ENCODE measurements around the gene ROGDI.

ROGDI gene

GRCh38 chr16:4811773-4812172 lies 9.3 kb upstream of the ROGDI start:
- ChIA-PET CTCF (interaction anchor here (0.8 kb wide), 1 partner anchor 23 kb away, joined by 3 read pairs; no protein-coding TSS in a partner anchor), POLR2A (no interaction called here)
- no peak for DNase-seq (ENCODE audit: extremely low spot score)
- TF ChIP-seq FOXM1 (IDR thresholded peaks at IDR 0.05; ENCODE audit: borderline replicate concordance): no peak
- TF ChIP-seq CTBP1 (IDR thresholded peaks at IDR 0.05; ENCODE audit: borderline replicate concordance): no peak
- no peak for TF ChIP-seq SUZ12 (IDR thresholded peaks at IDR 0.05)
- TF ChIP-seq TARDBP (IDR thresholded peaks at IDR 0.05): no peak
- TF ChIP-seq FOXA1 (IDR thresholded peaks at IDR 0.05): no peak
- TF ChIP-seq PKNOX1 (IDR thresholded peaks at IDR 0.05): no peak
- TF ChIP-seq ARNT (IDR thresholded peaks at IDR 0.05): no peak
- TF ChIP-seq LEF1 (IDR thresholded peaks at IDR 0.05; ENCODE audit: borderline replicate concordance): no peak
- no peak for TF ChIP-seq ELF4 (IDR thresholded peaks at IDR 0.05)
- TF ChIP-seq BHLHE40 (IDR thresholded peaks at IDR 0.05; ENCODE audit: borderline replicate concordance): no peak
- TF ChIP-seq ZNF384 (IDR thresholded peaks at IDR 0.05): no peak
- no peak for TF ChIP-seq HDGF (IDR thresholded peaks at IDR 0.05; ENCODE audit: borderline replicate concordance)
- TF ChIP-seq FOXK2 (IDR thresholded peaks at IDR 0.05): no peak
- no peak for TF ChIP-seq NFRKB (IDR thresholded peaks at IDR 0.05)
- no peak for TF ChIP-seq L3MBTL2 (conservative IDR thresholded peaks at IDR 0.05)
- TF ChIP-seq SP1 (IDR thresholded peaks at IDR 0.05): no peak

GRCh38 chr16:4811242-4811641 lies 8.8 kb upstream of the ROGDI start:
- POLR2A ChIA-PET: no interaction called here
- CTCF ChIA-PET: no interaction called here
- no peak for DNase-seq (ENCODE audit: extremely low spot score)
- TF ChIP-seq CTBP1 (IDR thresholded peaks at IDR 0.05; ENCODE audit: borderline replicate concordance): no peak

- TF ChIP-seq NFRKB (IDR thresholded peaks at IDR 0.05) (no peak), SUZ12 (IDR thresholded peaks at IDR 0.05) (no peak), L3MBTL2 (conservative IDR thresholded peaks at IDR 0.05) (no peak), FOXK2 (IDR thresholded peaks at IDR 0.05) (no peak), FOXA1 (IDR thresholded peaks at IDR 0.05) (no peak), SP1 (IDR thresholded peaks at IDR 0.05) (no peak), HDGF (IDR thresholded peaks at IDR 0.05; ENCODE audit: borderline replicate concordance) (no peak), PKNOX1 (IDR thresholded peaks at IDR 0.05) (no peak), ELF4 (IDR thresholded peaks at IDR 0.05) (no peak)
- CTCF ChIA-PET: no interaction called here
- no peak for DNase-seq (ENCODE audit: extremely low spot score)
These were observed 3.8 kb upstream of the ROGDI start for GRCh38 chr16:4806280-4806679.

GRCh38 chr16:4805231-4805630 lies 2.8 kb upstream of the ROGDI start:
- ChIA-PET CTCF (no interaction called here), POLR2A (no interaction called here)
- no peak for DNase-seq (ENCODE audit: extremely low spot score)

More at GRCh38 chr16:4806280-4806679, 3.8 kb upstream of the ROGDI start:
- POLR2A ChIA-PET: no interaction called here

GRCh38 chr16:4803898-4804762 lies 1.7 kb upstream of the ROGDI start:
- POLR2A ChIA-PET: interaction anchor here (1.5 to 4.0 kb wide), 3 partner anchors 16 to 70 kb away, joined by 5 to 18 read pairs (median 18); partner anchors contain the start of genes ANKS3, DNAAF8, SEPTIN12 and ZNF500
- DNase-seq (ENCODE audit: extremely low spot score): no peak
- CTCF ChIA-PET: interaction anchor here (0.7 kb wide), 1 partner anchor 19 kb away, joined by 4 read pairs; no protein-coding TSS in a partner anchor
- TF ChIP-seq NFRKB (IDR thresholded peaks at IDR 0.05) (no peak), FOXA1 (IDR thresholded peaks at IDR 0.05) (no peak), ARNT (IDR thresholded peaks at IDR 0.05) (no peak), ELF4 (IDR thresholded peaks at IDR 0.05) (no peak), HDGF (IDR thresholded peaks at IDR 0.05; ENCODE audit: borderline replicate concordance) (no peak), FOXK2 (IDR thresholded peaks at IDR 0.05) (no peak), L3MBTL2 (conservative IDR thresholded peaks at IDR 0.05) (no peak), BHLHE40 (IDR thresholded peaks at IDR 0.05; ENCODE audit: borderline replicate concordance) (no peak), TARDBP (IDR thresholded peaks at IDR 0.05) (no peak), SP1 (IDR thresholded peaks at IDR 0.05) (no peak), ZNF384 (IDR thresholded peaks at IDR 0.05) (no peak), CTBP1 (IDR thresholded peaks at IDR 0.05; ENCODE audit: borderline replicate concordance) (no peak), SUZ12 (IDR thresholded peaks at IDR 0.05) (no peak)

More at GRCh38 chr16:4805231-4805630, 2.8 kb upstream of the ROGDI start:
- TF ChIP-seq L3MBTL2 (conservative IDR thresholded peaks at IDR 0.05): no peak
- no peak for TF ChIP-seq FOXM1 (IDR thresholded peaks at IDR 0.05; ENCODE audit: borderline replicate concordance)
- TF ChIP-seq FOXA1 (IDR thresholded peaks at IDR 0.05): no peak
- no peak for TF ChIP-seq SUZ12 (IDR thresholded peaks at IDR 0.05)
- TF ChIP-seq ELF4 (IDR thresholded peaks at IDR 0.05): no peak
- TF ChIP-seq ZNF384 (IDR thresholded peaks at IDR 0.05): no peak
- no peak for TF ChIP-seq NFRKB (IDR thresholded peaks at IDR 0.05)
- no peak for TF ChIP-seq TARDBP (IDR thresholded peaks at IDR 0.05)
- TF ChIP-seq PKNOX1 (IDR thresholded peaks at IDR 0.05): no peak
- TF ChIP-seq ARNT (IDR thresholded peaks at IDR 0.05): no peak
- no peak for TF ChIP-seq BHLHE40 (IDR thresholded peaks at IDR 0.05; ENCODE audit: borderline replicate concordance)
- no peak for TF ChIP-seq CTBP1 (IDR thresholded peaks at IDR 0.05; ENCODE audit: borderline replicate concordance)
- no peak for TF ChIP-seq LEF1 (IDR thresholded peaks at IDR 0.05; ENCODE audit: borderline replicate concordance)

GRCh38 chr16:4803401-4803844 lies 990 bp upstream of the ROGDI start:
- ChIA-PET CTCF (interaction anchor here (0.7 kb wide), 1 partner anchor 20 kb away, joined by 4 read pairs; no protein-coding TSS in a partner anchor), POLR2A (interaction anchor here (1.5 to 4.0 kb wide), 3 partner anchors 15 to 69 kb away, joined by 5 to 18 read pairs (median 18); partner anchors contain the start of genes ANKS3, DNAAF8, SEPTIN12 and ZNF500)
- DNase-seq (ENCODE audit: extremely low spot score): no peak
- TF ChIP-seq SP1 (IDR thresholded peaks at IDR 0.05) (no peak), CTBP1 (IDR thresholded peaks at IDR 0.05; ENCODE audit: borderline replicate concordance) (no peak), ZNF384 (IDR thresholded peaks at IDR 0.05) (no peak), FOXM1 (IDR thresholded peaks at IDR 0.05; ENCODE audit: borderline replicate concordance) (no peak), HDGF (IDR thresholded peaks at IDR 0.05; ENCODE audit: borderline replicate concordance) (no peak), FOXA1 (IDR thresholded peaks at IDR 0.05) (no peak), ARNT (IDR thresholded peaks at IDR 0.05) (no peak), LEF1 (IDR thresholded peaks at IDR 0.05; ENCODE audit: borderline replicate concordance) (no peak), BHLHE40 (IDR thresholded peaks at IDR 0.05; ENCODE audit: borderline replicate concordance) (no peak), ELF4 (IDR thresholded peaks at IDR 0.05) (no peak), NFRKB (IDR thresholded peaks at IDR 0.05) (no peak), SUZ12 (IDR thresholded peaks at IDR 0.05) (no peak), PKNOX1 (IDR thresholded peaks at IDR 0.05) (no peak), TARDBP (IDR thresholded peaks at IDR 0.05) (no peak), L3MBTL2 (conservative IDR thresholded peaks at IDR 0.05) (no peak), FOXK2 (IDR thresholded peaks at IDR 0.05) (no peak)
